HG03039 (cell line): ENCODE measurements around the gene CNTNAP3.
"Not testable (repeated sequence)": the region's sequence is repeated elsewhere in the genome, so short reads cannot be mapped to it uniquely, and the experiment has no call there.

Source experiments
- ATAC-seq: cut with Tn5 transposase; IDR thresholded peaks from one replicate; pipeline ENCODE4 v1.9.1; 2021; ENCODE audit warnings: mild to moderate bottlenecking, moderate library complexity; ENCODE audit not compliant: unreplicated experiment

The CNTNAP3 gene

GRCh38 chr9:39073537-39073936 is 214.4 kb downstream of the CNTNAP3 start:
- not testable (repeated sequence) for ATAC-seq

GRCh38 chr9:39067683-39068082 is 220.3 kb downstream of the CNTNAP3 start:
- ATAC-seq, result not testable (repeated sequence)

GRCh38 chr9:39062966-39063365 is 225.0 kb downstream of the CNTNAP3 start:
- ATAC-seq, result not testable (repeated sequence)

- ATAC-seq, result not testable (repeated sequence)
These were observed 233.5 kb downstream of the CNTNAP3 start for GRCh38 chr9:39054453-39054852.

- not testable (repeated sequence) for ATAC-seq
These were observed 241.1 kb downstream of the CNTNAP3 start for GRCh38 chr9:39046833-39047232.

GRCh38 chr9:39042352-39042803 is 245.6 kb downstream of the CNTNAP3 start:
- not testable (repeated sequence) for ATAC-seq

GRCh38 chr9:39041774-39042173 is 246.2 kb downstream of the CNTNAP3 start:
- not testable (repeated sequence) for ATAC-seq

GRCh38 chr9:39039148-39039547 is 248.8 kb downstream of the CNTNAP3 start:
- ATAC-seq, result not testable (repeated sequence)

GRCh38 chr9:39038221-39038620 is 249.7 kb downstream of the CNTNAP3 start:
- not testable (repeated sequence) for ATAC-seq

- not testable (repeated sequence) for ATAC-seq
These were observed 254.1 kb downstream of the CNTNAP3 start for GRCh38 chr9:39033849-39034248.

- ATAC-seq, result not testable (repeated sequence)
These were observed 257.6 kb downstream of the CNTNAP3 start for GRCh38 chr9:39030204-39031019.

GRCh38 chr9:39028855-39029254 is 259.1 kb downstream of the CNTNAP3 start:
- not testable (repeated sequence) for ATAC-seq

- not testable (repeated sequence) for ATAC-seq
These were observed 259.8 kb downstream of the CNTNAP3 start for GRCh38 chr9:39028168-39028567.

GRCh38 chr9:39025911-39026588 is 261.9 kb downstream of the CNTNAP3 start:
- ATAC-seq, result not testable (repeated sequence)
